ENCODE data around the gene ZSCAN5B. TPM values are rescaled to one million over a fixed set of nuclear protein-coding genes. Genes with fewer than 3 reads are reported as not detected.
"Not testable (repeated sequence)": the region's sequence is repeated elsewhere in the genome, so short reads cannot be mapped to it uniquely, and the experiment has no call there.

The ZSCAN5B gene, protein sequence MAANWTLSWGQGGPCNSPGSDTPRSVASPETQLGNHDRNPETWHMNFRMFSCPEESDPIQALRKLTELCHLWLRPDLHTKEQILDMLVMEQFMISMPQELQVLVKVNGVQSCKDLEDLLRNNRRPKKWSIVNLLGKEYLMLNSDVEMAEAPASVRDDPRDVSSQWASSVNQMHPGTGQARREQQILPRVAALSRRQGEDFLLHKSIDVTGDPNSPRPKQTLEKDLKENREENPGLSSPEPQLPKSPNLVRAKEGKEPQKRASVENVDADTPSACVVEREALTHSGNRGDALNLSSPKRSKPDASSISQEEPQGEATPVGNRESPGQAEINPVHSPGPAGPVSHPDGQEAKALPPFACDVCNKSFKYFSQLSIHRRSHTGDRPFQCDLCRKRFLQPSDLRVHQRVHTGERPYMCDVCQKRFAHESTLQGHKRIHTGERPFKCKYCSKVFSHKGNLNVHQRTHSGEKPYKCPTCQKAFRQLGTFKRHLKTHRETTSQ
- not detected for total RNA-seq

DNA sequence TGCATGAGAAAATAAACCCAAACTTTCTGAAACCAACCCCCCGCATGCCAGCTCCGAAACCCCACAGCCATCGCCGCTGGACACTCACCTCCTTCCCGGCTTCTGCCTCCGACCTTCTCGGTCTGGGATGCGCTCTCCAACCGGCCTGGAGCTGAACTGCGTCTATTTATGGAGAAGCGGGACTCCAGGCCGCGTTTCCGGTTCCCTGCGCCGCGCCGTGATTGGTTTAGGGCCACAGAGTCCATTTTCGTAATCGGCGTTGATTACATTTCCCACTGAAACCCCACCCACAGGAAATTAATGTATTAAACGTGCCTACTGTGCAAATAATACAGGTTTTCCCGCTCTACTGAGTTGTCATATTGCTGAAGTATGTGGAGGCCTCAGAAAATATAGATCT, at the start of gene ZSCAN5B:
Gene ZSCAN5B (minus strand): TSS at position 138 of the 400 bp plus-strand sequence. CDS start 4,731 bp downstream, outside the sequence.
- H3K4me3 Mint-ChIP-seq; ATAC-seq; H3K4me1 Mint-ChIP-seq (ENCODE audit: low read depth); CTCF ChIA-PET; intact Hi-C loops (cut with micrococcal nuclease); H3K27ac Mint-ChIP-seq; H3K27me3 Mint-ChIP-seq; POLR2A ChIA-PET; H3K36me3 Mint-ChIP-seq (ENCODE audit: low read depth); H3K9me3 Mint-ChIP-seq; DNase-seq: not testable (repeated sequence)

DNA sequence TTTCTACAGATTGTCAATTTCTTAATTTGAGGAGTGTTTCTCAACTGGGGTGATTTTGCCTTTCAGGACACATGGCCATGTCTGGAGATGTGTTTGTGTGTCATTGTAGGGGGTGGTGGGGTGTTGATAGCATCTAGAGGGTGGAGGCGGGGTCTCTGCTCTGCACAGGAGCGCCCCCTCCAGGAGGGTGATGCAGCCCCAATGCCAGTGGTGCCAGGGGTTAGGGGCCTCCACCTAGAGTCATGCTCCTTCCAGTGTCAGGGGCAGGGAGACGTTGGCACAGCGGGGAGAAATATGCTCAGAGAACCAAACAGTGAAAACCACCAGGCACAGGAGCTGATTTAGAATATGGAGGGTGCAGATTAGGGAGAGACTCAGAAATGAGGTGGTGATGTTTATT, 48.2 kb upstream of the ZSCAN5B start:
- H3K36me3 Mint-ChIP-seq (ENCODE audit: low read depth); POLR2A ChIA-PET; intact Hi-C loops (cut with micrococcal nuclease); H3K27me3 Mint-ChIP-seq; H3K4me1 Mint-ChIP-seq (ENCODE audit: low read depth); H3K9me3 Mint-ChIP-seq; H3K4me3 Mint-ChIP-seq; H3K27ac Mint-ChIP-seq; DNase-seq; ATAC-seq: not testable (repeated sequence)
- CTCF ChIA-PET = interaction anchor here (0.8 kb wide), 1 partner anchor 180 kb away, joined by 3 read pairs; no protein-coding TSS in a partner anchor

DNA sequence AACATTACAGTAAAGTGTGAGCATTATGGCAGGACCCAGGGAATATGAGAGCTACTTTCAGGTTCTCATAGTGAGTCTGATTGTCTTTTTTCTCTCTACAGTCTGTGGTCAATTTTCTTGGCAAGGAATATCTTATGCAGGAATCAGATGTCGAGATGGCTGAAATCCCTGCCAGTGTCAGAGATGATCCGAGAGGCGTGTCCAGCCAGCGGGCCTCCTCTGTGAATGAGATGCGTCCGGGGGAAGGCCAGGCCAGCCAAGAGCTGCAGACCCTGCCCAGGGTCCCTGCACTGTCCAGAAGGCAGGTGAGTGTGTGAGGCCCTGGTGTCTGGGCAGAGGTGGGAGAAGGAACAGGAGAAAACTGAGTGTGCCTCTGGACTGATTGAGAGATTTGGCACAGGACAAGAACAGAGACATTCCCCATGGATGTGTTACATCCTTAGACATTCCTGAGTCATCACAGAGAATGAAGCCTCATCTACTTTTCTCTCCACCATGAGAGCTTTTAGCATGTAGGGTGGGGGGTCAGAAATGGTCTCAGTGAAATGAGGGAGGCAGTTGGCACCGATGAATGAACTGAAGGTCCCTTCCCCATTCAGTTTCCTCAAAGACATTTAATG, 47.6 kb upstream of the ZSCAN5B start:
- H3K27ac Mint-ChIP-seq = no peak overlapping the region
- no peak overlapping the region for H3K4me3 Mint-ChIP-seq
- H3K27me3 Mint-ChIP-seq = no peaks in the 10 kb centered on the region
- DNase-seq (no peak), ATAC-seq (no peak)
- ChIA-PET POLR2A (no interaction called here), CTCF (interaction anchor here (0.8 kb wide), 1 partner anchor 179 kb away, joined by 3 read pairs; no protein-coding TSS in a partner anchor)
- H3K4me1 Mint-ChIP-seq (ENCODE audit: low read depth) = no peaks in the 10 kb centered on the region
- no peaks in the 10 kb centered on the region for H3K36me3 Mint-ChIP-seq (ENCODE audit: low read depth)
- intact Hi-C loops (cut with micrococcal nuclease) = no loop called here
- H3K9me3 Mint-ChIP-seq = no peaks in the 10 kb centered on the region
- TF ChIP-seq, protein P1, sequence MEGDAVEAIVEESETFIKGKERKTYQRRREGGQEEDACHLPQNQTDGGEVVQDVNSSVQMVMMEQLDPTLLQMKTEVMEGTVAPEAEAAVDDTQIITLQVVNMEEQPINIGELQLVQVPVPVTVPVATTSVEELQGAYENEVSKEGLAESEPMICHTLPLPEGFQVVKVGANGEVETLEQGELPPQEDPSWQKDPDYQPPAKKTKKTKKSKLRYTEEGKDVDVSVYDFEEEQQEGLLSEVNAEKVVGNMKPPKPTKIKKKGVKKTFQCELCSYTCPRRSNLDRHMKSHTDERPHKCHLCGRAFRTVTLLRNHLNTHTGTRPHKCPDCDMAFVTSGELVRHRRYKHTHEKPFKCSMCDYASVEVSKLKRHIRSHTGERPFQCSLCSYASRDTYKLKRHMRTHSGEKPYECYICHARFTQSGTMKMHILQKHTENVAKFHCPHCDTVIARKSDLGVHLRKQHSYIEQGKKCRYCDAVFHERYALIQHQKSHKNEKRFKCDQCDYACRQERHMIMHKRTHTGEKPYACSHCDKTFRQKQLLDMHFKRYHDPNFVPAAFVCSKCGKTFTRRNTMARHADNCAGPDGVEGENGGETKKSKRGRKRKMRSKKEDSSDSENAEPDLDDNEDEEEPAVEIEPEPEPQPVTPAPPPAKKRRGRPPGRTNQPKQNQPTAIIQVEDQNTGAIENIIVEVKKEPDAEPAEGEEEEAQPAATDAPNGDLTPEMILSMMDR (IDR thresholded peaks at IDR 0.05) = no peak

DNA sequence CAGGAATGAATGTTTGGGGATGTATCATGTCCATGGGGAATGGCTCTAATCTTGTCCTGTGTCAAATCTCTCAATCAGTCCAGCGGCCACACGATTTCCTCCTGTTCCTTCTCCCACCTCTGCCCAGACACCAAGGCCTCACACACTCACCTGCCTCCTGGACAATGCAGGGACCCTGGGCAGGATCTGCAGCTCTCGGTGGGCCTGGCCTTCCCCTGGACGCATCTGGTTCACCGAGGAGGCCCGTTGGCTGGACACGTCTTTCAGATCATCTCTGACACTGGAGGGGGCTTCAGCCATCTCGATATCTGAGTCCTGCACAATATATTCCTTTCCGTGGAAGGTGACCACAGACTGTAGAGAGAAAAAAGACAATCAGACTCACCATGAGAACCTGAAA, 25.9 kb upstream of the ZSCAN5B start:
- no peak for ATAC-seq
- POLR2A ChIA-PET = no interaction called here
- DNase-seq = no peak
- no peak overlapping the region for H3K27ac Mint-ChIP-seq
- peaks cover 1% of the 10 kb centered on the region for H3K27me3 Mint-ChIP-seq
- TF ChIP-seq, protein P1 (IDR thresholded peaks at IDR 0.05) = no peak
- H3K36me3 Mint-ChIP-seq (ENCODE audit: low read depth) = no peaks in the 10 kb centered on the region
- no peaks in the 10 kb centered on the region for H3K4me1 Mint-ChIP-seq (ENCODE audit: low read depth)
- CTCF ChIA-PET = interaction anchor here (0.6 kb wide), 1 partner anchor 1488 kb away, joined by 3 read pairs; no protein-coding TSS in a partner anchor
- intact Hi-C loops (cut with micrococcal nuclease) = no loop called here
- H3K9me3 Mint-ChIP-seq = no peaks in the 10 kb centered on the region
- H3K4me3 Mint-ChIP-seq = no peak overlapping the region

DNA sequence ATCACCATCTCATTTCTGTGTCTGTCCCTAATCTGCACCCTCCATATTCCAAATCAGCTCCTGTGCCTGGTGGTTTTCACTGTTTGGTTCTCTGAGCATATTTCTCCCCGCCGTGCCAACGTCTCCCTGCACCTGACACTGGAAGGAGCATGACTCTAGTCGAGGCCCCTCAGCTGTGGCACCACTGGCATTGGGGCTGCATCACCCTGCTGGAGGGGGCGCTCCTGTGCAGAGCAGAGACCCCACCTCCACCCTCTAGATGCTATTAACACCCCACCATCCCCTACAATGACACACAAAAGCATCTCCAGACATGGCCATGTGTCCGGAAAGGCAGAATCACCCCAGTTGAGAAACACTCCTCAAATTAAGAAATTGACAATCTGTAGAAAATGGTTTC, 25.3 kb upstream of the ZSCAN5B start:
- intact Hi-C loops (cut with micrococcal nuclease) = no loop called here
- H3K27ac Mint-ChIP-seq = no peak overlapping the region
- TF ChIP-seq, protein P1 (IDR thresholded peaks at IDR 0.05) = no peak
- DNase-seq (no peak), ATAC-seq (no peak)
- peaks cover 3% of the 10 kb centered on the region for H3K27me3 Mint-ChIP-seq
- no peak overlapping the region for H3K4me3 Mint-ChIP-seq
- no peaks in the 10 kb centered on the region for H3K9me3 Mint-ChIP-seq
- ChIA-PET POLR2A (no interaction called here), CTCF (no interaction called here)
- no peaks in the 10 kb centered on the region for H3K36me3 Mint-ChIP-seq (ENCODE audit: low read depth)
- no peaks in the 10 kb centered on the region for H3K4me1 Mint-ChIP-seq (ENCODE audit: low read depth)

DNA sequence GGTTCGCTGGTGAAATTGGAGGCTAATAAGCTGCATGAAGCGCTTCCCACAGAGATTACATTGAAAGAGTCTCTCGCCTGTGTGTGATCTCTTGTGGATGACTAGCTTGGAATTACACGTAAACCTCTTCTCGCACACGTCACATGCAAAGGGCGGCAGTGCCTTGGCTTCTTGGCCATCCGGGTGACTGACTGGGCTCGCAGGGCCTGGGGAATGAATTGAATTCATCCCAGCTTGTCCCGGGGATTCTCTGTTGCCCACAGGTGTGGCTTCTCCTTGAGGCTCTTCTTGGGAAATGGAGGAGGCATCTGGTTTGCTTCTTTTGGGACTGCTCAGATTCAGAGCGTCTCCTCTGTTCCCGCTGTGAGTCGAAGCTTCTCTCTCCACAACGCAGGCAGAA, 24.3 kb upstream of the ZSCAN5B start:
- H3K4me3 Mint-ChIP-seq = no peak overlapping the region
- TF ChIP-seq, protein P1 (IDR thresholded peaks at IDR 0.05) = no peak
- intact Hi-C loops (cut with micrococcal nuclease) = no loop called here
- no peaks in the 10 kb centered on the region for H3K9me3 Mint-ChIP-seq
- H3K4me1 Mint-ChIP-seq (ENCODE audit: low read depth) = no peaks in the 10 kb centered on the region
- no peaks in the 10 kb centered on the region for H3K36me3 Mint-ChIP-seq (ENCODE audit: low read depth)
- H3K27me3 Mint-ChIP-seq = peaks cover 6% of the 10 kb centered on the region
- H3K27ac Mint-ChIP-seq = no peak overlapping the region
- ATAC-seq = no peak
- ChIA-PET POLR2A (no interaction called here), CTCF (interaction anchor here (2.6 kb wide), 1 partner anchor 32 kb away, joined by 10 read pairs; no protein-coding TSS in a partner anchor)
- DNase-seq = no peak

DNA sequence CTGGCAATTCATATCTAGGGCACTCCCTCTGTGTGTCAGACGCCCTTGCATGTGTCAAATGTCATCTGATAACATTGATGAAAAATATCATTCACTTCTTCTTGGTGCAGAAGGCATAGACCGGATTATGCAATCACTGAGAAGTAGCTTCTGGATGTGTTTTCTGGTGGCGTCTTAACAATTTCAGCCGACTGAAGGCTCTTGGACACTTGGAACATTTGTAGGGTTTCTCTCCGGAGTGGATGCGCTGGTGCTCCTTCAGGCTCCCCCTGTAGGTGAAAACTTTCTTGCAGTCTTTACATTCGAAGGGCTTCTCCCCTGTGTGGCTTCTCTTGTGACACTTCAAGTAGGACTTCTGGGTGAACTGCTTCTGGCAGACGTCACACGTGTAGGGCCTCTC, 23.9 kb upstream of the ZSCAN5B start:
- DNase-seq; H3K4me1 Mint-ChIP-seq (ENCODE audit: low read depth); H3K27ac Mint-ChIP-seq; intact Hi-C loops (cut with micrococcal nuclease); H3K27me3 Mint-ChIP-seq; H3K4me3 Mint-ChIP-seq; H3K9me3 Mint-ChIP-seq; POLR2A ChIA-PET; H3K36me3 Mint-ChIP-seq (ENCODE audit: low read depth); ATAC-seq: not testable (repeated sequence)
- CTCF ChIA-PET = interaction anchor here (2.6 kb wide), 1 partner anchor 32 kb away, joined by 10 read pairs; no protein-coding TSS in a partner anchor

Data from activated CD8-positive, alpha-beta T cell treated with anti-CD3 and anti-CD28 coated beads for 36 hours (primary cell).